ENCODE data around the gene CPS1. TPM values are rescaled to one million over a fixed set of nuclear protein-coding genes. Genes with fewer than 3 reads are reported as not detected.

CPS1 gene
- total RNA-seq, 1 experiment from 2014 or later: 9.0 TPM

DNA sequence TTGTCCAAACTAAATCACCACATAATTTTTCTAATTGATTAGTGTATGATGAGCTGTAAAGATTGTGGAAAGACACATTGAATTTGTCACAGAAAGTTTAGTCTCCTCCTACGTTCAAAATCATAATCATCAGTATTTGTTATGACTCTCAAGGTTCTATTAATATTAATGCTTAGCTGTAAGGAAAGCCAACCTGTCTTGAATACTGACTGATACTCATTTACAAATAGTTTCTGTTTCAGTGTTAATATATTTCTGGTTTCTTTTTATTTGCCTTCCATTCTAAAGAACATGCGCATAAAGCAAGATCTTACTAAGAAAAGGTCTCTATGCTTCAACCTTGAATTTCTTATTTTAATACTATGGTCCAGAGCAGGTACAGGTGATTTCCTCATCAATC, 55.1 kb downstream of the CPS1 start (continued):
- TF ChIP-seq PREB (CRISPR knock-in tag; IDR thresholded peaks at IDR 0.05; ENCODE audit: borderline replicate concordance): no peak
- TF ChIP-seq, protein P1, sequence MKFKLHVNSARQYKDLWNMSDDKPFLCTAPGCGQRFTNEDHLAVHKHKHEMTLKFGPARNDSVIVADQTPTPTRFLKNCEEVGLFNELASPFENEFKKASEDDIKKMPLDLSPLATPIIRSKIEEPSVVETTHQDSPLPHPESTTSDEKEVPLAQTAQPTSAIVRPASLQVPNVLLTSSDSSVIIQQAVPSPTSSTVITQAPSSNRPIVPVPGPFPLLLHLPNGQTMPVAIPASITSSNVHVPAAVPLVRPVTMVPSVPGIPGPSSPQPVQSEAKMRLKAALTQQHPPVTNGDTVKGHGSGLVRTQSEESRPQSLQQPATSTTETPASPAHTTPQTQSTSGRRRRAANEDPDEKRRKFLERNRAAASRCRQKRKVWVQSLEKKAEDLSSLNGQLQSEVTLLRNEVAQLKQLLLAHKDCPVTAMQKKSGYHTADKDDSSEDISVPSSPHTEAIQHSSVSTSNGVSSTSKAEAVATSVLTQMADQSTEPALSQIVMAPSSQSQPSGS (CRISPR knock-in tag; IDR thresholded peaks at IDR 0.05; ENCODE audit: borderline replicate concordance, low read depth): no peak
- no peak for TF ChIP-seq ESRRA (CRISPR knock-in tag; IDR thresholded peaks at IDR 0.05; ENCODE audit: borderline replicate concordance)

DNA sequence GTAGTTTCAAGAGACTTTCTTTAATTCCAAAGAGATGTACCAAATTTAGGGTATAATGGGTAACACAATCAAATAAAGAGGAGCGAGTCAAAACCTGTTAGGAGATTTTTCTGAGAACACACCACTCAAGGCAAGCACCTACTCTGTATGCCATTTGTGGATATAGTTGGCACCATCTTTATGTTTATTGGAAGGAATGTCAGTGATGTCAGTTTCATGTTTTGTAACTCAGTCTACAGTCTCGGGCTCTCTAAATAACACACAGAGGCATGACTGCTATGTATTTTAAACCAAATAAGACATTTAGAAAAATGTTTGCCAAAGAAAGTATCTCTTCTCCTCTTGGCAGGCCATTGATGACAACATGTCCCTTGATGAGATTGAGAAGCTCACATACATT, 59.7 kb downstream of the CPS1 start:
- ChIA-PET CTCF (no interaction called here), POLR2A (no interaction called here)
- DNase-seq (ENCODE audit: low spot score) (no peak), ATAC-seq (no peak)
- no peak overlapping the region for H3K4me3 Mint-ChIP-seq
- 0 out of 2 replicates have a peak, but pooled peaks cover 2% of the 10 kb centered on the region for H3K36me3 Mint-ChIP-seq
- no peaks in the 10 kb centered on the region for H3K27me3 Mint-ChIP-seq (ENCODE audit: low read depth)
- H3K9me3 Mint-ChIP-seq: peaks cover 9% of the 10 kb centered on the region
- peaks cover 20% of the 10 kb centered on the region for H3K4me1 Mint-ChIP-seq
- no peak for TF ChIP-seq ZNF263 (CRISPR knock-in tag; IDR thresholded peaks at IDR 0.05; ENCODE audit: low read depth)
- TF ChIP-seq RORB (CRISPR knock-in tag; IDR thresholded peaks at IDR 0.05): no peak
- TF ChIP-seq TEAD1 (CRISPR knock-in tag; IDR thresholded peaks at IDR 0.05): no peak
- TF ChIP-seq SOX15 (CRISPR knock-in tag; IDR thresholded peaks at IDR 0.05): no peak
- no peak overlapping the region for H3K27ac Mint-ChIP-seq

GRCh38 chr2:210617318-210617717, 60.9 kb downstream of the CPS1 start:
- ChIA-PET POLR2A (no interaction called here), CTCF (no interaction called here)
- no peak for DNase-seq (ENCODE audit: low spot score)
- Mint-ChIP-seq H3K27ac (no peak overlapping the region), H3K36me3 (0 out of 2 replicates have a peak, but pooled peaks cover 2% of the 10 kb centered on the region), H3K4me1 (peaks cover 22% of the 10 kb centered on the region), H3K9me3 (peaks cover 9% of the 10 kb centered on the region), H3K27me3 (ENCODE audit: low read depth) (no peaks in the 10 kb centered on the region), H3K4me3 (no peak overlapping the region)
- ATAC-seq: no peak
- TF ChIP-seq E2F1 (CRISPR knock-in tag; IDR thresholded peaks at IDR 0.05) (no peak), ATF6 (CRISPR knock-in tag; IDR thresholded peaks at IDR 0.05) (no peak), PRDM15 (CRISPR knock-in tag; IDR thresholded peaks at IDR 0.05) (no peak), NR2C2 (CRISPR knock-in tag; IDR thresholded peaks at IDR 0.05) (no peak), MYBL2 (CRISPR knock-in tag; IDR thresholded peaks at IDR 0.05) (no peak)
- TF ChIP-seq, protein P2, sequence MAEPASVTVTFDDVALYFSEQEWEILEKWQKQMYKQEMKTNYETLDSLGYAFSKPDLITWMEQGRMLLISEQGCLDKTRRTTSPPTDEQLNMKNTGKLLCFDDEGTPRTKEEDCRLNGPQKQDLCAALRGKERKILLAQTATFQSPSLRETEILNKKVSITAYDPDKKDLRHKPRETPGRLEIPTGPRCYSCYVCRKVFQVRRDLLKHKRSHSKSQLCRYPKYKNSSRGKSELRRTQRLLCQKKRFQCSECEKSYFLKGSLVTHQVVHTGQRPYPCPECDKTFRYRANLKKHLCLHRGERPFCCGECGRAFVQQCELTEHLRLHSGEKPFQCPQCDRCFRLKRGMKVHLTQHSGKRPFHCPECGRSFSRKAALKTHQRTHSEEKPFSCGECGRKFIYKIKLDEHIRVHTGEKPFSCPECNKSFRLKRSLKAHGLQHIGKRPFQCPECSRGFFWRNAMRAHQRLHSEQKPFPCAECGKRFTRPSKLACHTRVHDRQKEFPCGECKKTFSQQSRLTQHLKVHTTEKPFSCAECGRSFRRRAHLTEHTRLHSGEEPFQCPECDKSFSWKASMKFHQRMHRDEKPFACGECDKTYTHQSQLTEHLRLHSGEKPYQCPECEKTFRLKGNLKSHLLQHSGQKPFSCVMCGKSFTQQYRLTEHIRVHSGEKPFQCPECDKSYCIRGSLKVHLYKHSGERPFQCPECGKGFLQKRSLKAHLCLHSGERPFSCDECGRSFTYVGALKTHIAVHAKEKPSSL (CRISPR knock-in tag; conservative IDR thresholded peaks at IDR 0.05): no peak
- TF ChIP-seq, protein P3, sequence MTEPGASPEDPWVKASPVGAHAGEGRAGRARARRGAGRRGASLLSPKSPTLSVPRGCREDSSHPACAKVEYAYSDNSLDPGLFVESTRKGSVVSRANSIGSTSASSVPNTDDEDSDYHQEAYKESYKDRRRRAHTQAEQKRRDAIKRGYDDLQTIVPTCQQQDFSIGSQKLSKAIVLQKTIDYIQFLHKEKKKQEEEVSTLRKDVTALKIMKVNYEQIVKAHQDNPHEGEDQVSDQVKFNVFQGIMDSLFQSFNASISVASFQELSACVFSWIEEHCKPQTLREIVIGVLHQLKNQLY (CRISPR knock-in tag; IDR thresholded peaks at IDR 0.05): no peak
- TF ChIP-seq, protein P4, sequence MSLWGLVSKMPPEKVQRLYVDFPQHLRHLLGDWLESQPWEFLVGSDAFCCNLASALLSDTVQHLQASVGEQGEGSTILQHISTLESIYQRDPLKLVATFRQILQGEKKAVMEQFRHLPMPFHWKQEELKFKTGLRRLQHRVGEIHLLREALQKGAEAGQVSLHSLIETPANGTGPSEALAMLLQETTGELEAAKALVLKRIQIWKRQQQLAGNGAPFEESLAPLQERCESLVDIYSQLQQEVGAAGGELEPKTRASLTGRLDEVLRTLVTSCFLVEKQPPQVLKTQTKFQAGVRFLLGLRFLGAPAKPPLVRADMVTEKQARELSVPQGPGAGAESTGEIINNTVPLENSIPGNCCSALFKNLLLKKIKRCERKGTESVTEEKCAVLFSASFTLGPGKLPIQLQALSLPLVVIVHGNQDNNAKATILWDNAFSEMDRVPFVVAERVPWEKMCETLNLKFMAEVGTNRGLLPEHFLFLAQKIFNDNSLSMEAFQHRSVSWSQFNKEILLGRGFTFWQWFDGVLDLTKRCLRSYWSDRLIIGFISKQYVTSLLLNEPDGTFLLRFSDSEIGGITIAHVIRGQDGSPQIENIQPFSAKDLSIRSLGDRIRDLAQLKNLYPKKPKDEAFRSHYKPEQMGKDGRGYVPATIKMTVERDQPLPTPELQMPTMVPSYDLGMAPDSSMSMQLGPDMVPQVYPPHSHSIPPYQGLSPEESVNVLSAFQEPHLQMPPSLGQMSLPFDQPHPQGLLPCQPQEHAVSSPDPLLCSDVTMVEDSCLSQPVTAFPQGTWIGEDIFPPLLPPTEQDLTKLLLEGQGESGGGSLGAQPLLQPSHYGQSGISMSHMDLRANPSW (CRISPR knock-in tag; conservative IDR thresholded peaks at IDR 0.05; ENCODE audit: low read depth): no peak
